HCT116 (cell line): Measurements from ENCODE around the gene FBXL3. TPM values are rescaled to one million over a fixed set of nuclear protein-coding genes. Genes with fewer than 3 reads are reported as not detected.

Source experiments
- ATAC-seq: fragments of 200-7000 bp; cut with Tn5 transposase; 2 replicates; pipeline ENCODE4 v1.9.1; 2020; ENCODE audit warnings: mild to moderate bottlenecking, moderate library complexity
- BruUV-seq: library from RNA; stranded (reverse); fragments of 400-500 nt; replicated peaks from 2 replicates; lab custom pipeline; 2021; lab: Mats Ljungman, UMichigan
- CTCF ChIA-PET: fragments of 300-600 bp; sonication (Branson Sonifier 250); formaldehyde crosslinking; loops from one replicate; lab custom pipeline; 2021; ENCODE audit warnings: antibody characterized with exemption; lab: Charles Lee
- POLR2A ChIA-PET: fragments of 300-600, 350-600 bp; sonication (Branson Sonifier 250); formaldehyde crosslinking; loops from one replicate; lab custom pipeline; 2021; ENCODE audit warnings: antibody characterized with exemption; lab: Charles Lee
- RAD21 ChIA-PET, 2 experiments: fragments of 300-600 bp; sonication (Branson Sonifier 250); formaldehyde crosslinking; loops; one replicate each; lab custom pipeline; 2023; ENCODE audit warnings: low total read pairs in 2 of 2; ENCODE audit not compliant: uncharacterized antibody in 2 of 2, unreplicated experiment in 2 of 2, low non-redundant PET in 1 of 2; lab: Charles Lee
- DNase-seq: peaks from one replicate; pipeline ENCODE4 v3.0.0-alpha.2; 2010; ENCODE audit warnings: low read depth, low spot score
- H2AFZ ChIP-seq: fragments of 200-600 bp; shearing (Covaris generic), sonication (generic); 2 replicates; pipeline ENCODE4 v1.6.1; 2017; ENCODE audit warnings: low read depth, mixed run types, mixed read lengths, antibody characterized with exemption, low read length; ENCODE audit not compliant: poor library complexity, severe bottlenecking
- H3K27ac ChIP-seq: 2 replicates; pipeline ENCODE4 v1.5.1; 2012; ENCODE audit warnings: low read depth, low read length
- H3K27me3 ChIP-seq: fragments of 200-600 bp; sonication (generic); 2 replicates; pipeline ENCODE4 v1.6.1; 2016; ENCODE audit warnings: mixed run types, low read length, mixed read lengths; ENCODE audit not compliant: insufficient read depth
- H3K36me3 ChIP-seq, 2 experiments: fragments of 200-500 bp in 1 of 2; fragments of 200-600 bp in 1 of 2; sonication (Bioruptor generic) in 1 of 2; sonication (generic) in 1 of 2; 2 replicates each; pipeline versions ENCODE4 v1.5.1 to v1.6.1; 2014 to 2016; ENCODE audit warnings: low read length in 2 of 2, inconsistent platforms in 1 of 2, mixed read lengths in 1 of 2, mixed run types in 1 of 2; ENCODE audit not compliant: insufficient read depth in 2 of 2, control insufficient read depth in 1 of 2
- H3K4me1 ChIP-seq, 2 experiments: fragments of 200-600 bp in 1 of 2; sonication (generic) in 1 of 2; 2 replicates each; pipeline versions ENCODE4 v1.5.1 to v1.6.1; 2012 to 2017; ENCODE audit warnings: low read length in 2 of 2, inconsistent platforms in 1 of 2, mild to moderate bottlenecking in 1 of 2, mixed read lengths in 1 of 2, mixed run types in 1 of 2, moderate library complexity in 1 of 2; ENCODE audit not compliant: insufficient read depth in 2 of 2, control insufficient read depth in 1 of 2
- H3K4me2 ChIP-seq: fragments of 200-600 bp; sonication (generic); 2 replicates; pipeline ENCODE4 v1.6.1; 2017; ENCODE audit warnings: mixed run types, low read length, mixed read lengths
- H3K4me3 ChIP-seq, 2 experiments: fragments of 200-600 bp in 1 of 2; sonication (generic) in 1 of 2; replicated peaks in 1 of 2; 2 replicates each; pipeline ENCODE4 v1.5.1; 2011 to 2016; ENCODE audit warnings: low read length in 2 of 2, control low read depth in 1 of 2, low read depth in 1 of 2, mild to moderate bottlenecking in 1 of 2, mixed read lengths in 1 of 2, mixed run types in 1 of 2
- H3K79me2 ChIP-seq: fragments of 200-600 bp; sonication (generic); 2 replicates; pipeline ENCODE4 v1.6.1; 2017; ENCODE audit warnings: mild to moderate bottlenecking, mixed run types, low read length, moderate library complexity, mixed read lengths; ENCODE audit not compliant: insufficient read depth
- H3K9ac ChIP-seq: fragments of 200-600 bp; sonication (generic); 2 replicates; pipeline ENCODE4 v1.6.1; 2016; ENCODE audit warnings: low read length, mixed read lengths
- H3K9me2 ChIP-seq: fragments of 200-600 bp; sonication (generic), shearing (Covaris generic); 2 replicates; pipeline ENCODE4 v1.6.1; 2017; ENCODE audit warnings: mixed run types, mild to moderate bottlenecking, moderate library complexity; ENCODE audit not compliant: insufficient read depth
- H3K9me3 ChIP-seq, 2 experiments: fragments of 200-500 bp in 1 of 2; fragments of 200-600 bp in 1 of 2; sonication (Bioruptor generic) in 1 of 2; sonication (generic) in 1 of 2; 2 replicates each; pipeline ENCODE4 v1.6.1; 2014 to 2017; ENCODE audit warnings: low read length in 2 of 2, mixed read lengths in 2 of 2, inconsistent platforms in 1 of 2, low read depth in 1 of 2, mild to moderate bottlenecking in 1 of 2, mixed run types in 1 of 2, moderate library complexity in 1 of 2; ENCODE audit not compliant: control insufficient read depth in 1 of 2, insufficient read depth in 1 of 2
- H4K20me1 ChIP-seq: fragments of 200-600 bp; sonication (generic), shearing (Covaris generic); 2 replicates; pipeline ENCODE4 v1.6.1; 2017; ENCODE audit warnings: mixed run types, mild to moderate bottlenecking, moderate library complexity; ENCODE audit not compliant: insufficient read depth
- ATF3 ChIP-seq: IDR thresholded peaks from 2 replicates; pipeline ENCODE4 v1.6.1; 2012
- CTCF ChIP-seq, 3 experiments: fragments of 200-600 bp in 1 of 3; sonication (generic) in 1 of 3; IDR thresholded peaks in 2 of 3; conservative IDR thresholded peaks in 1 of 3; 2 replicates each; pipeline ENCODE4 v1.5.1; 2012 to 2017; ENCODE audit warnings: low read depth in 2 of 3, low read length in 2 of 3, antibody characterized with exemption in 1 of 3, borderline replicate concordance in 1 of 3, control low read depth in 1 of 3, mild to moderate bottlenecking in 1 of 3, mixed read lengths in 1 of 3, mixed run types in 1 of 3, moderate library complexity in 1 of 3; ENCODE audit not compliant: insufficient read depth in 1 of 3
- EZH2 ChIP-seq: fragments of 200-600 bp; sonication (generic); IDR thresholded peaks from 2 replicates; pipeline ENCODE4 v1.6.1; 2017; ENCODE audit warnings: antibody characterized with exemption, mixed run types
- EZH2phosphoT487 ChIP-seq: fragments of 200-600 bp; IDR thresholded peaks from 2 replicates; pipeline ENCODE4 v1.6.1; 2018; ENCODE audit warnings: antibody characterized with exemption, borderline replicate concordance
- REST ChIP-seq: IDR thresholded peaks from 2 replicates; pipeline ENCODE4 v1.6.1; 2012; ENCODE audit warnings: low read depth
- ZBTB33 ChIP-seq: IDR thresholded peaks from 2 replicates; pipeline ENCODE4 v1.6.1; 2011; ENCODE audit warnings: mild to moderate bottlenecking, low read length, moderate library complexity; ENCODE audit not compliant: insufficient replicate concordance; ENCODE audit errors: extremely low read depth
- ZFX ChIP-seq: fragments of 450-650 bp; IDR thresholded peaks from 2 replicates; pipeline ENCODE4 v1.6.1; 2017
- intact Hi-C: fragments of 100-400 bp; cut with micrococcal nuclease; formaldehyde crosslinking; loops from 2 replicates; pipeline ENCODE4 v1.10.0; 2022
- total RNA-seq: library from RNA; stranded (reverse); gene quantifications from one replicate; pipeline ENCODE4 v1.2.1, GENCODE V29; 2021; ENCODE audit not compliant: unreplicated experiment

FBXL3 gene
- total RNA-seq, 1 experiment from 2014 or later = 24.0 TPM

- TF ChIP-seq ATF3 (no peak), ZBTB33 (no peak), EZH2phosphoT487 (no peak), CTCF (IDR thresholded peaks at IDR 0.05 in 2 of 3, conservative IDR thresholded peaks at IDR 0.05 in 1 of 3; ENCODE audit: borderline replicate concordance in 1 of 3, insufficient read depth in 1 of 3, low read depth in 2 of 3, low read length in 2 of 3) (no peak), EZH2 (no peak), REST (no peak), ZFX (no peak)
- TF ChIP-seq, all 23 proteins: peak for 0
- Histone ChIP-seq H3K4me1 (no peaks in the 10 kb centered on the region), H3K9me2 (no peaks in the 10 kb centered on the region), H2AFZ (no peak overlapping the region), H4K20me1 (no peaks in the 10 kb centered on the region), H3K79me2 (no peaks in the 10 kb centered on the region), H3K36me3 (0 out of 4 replicates have a peak, but pooled peaks cover 0 to 4% of the 10 kb centered on the region in 2 experiments), H3K27ac (no peak overlapping the region), H3K9ac (no peak overlapping the region), H3K4me2 (no peak overlapping the region), H3K27me3 (no peaks in the 10 kb centered on the region), H3K4me3 (no peak overlapping the region), H3K9me3 (no peaks in the 10 kb centered on the region)
- POLR2A ChIA-PET = no interaction called here
- DNase-seq = no peak
- no TSS peak for BruUV-seq
- intact Hi-C loops = no loop called here
- CTCF ChIA-PET = no interaction called here
- ATAC-seq = no peak
- RAD21 ChIA-PET = no interaction called here
Measured at GRCh38 chr13:77040835-77041234, 13.9 kb upstream of the FBXL3 start.
